Medulla oblongata (tissue), 1 donor: ENCODE measurements around the gene WDR18.

Source experiments
- DNase-seq: peaks from one replicate; pipeline ENCODE4 v3.0.0-alpha.2; 2015; ENCODE audit errors: extremely low spot score

Gene WDR18

GRCh38 chr19:964761-965694 is 19.1 kb upstream of the WDR18 start:
- DNase-seq: no peak

- no peak for DNase-seq
Measured at GRCh38 chr19:966485-967088, 17.6 kb upstream of the WDR18 start.

GRCh38 chr19:970695-971094 is 13.4 kb upstream of the WDR18 start:
- no peak for DNase-seq

GRCh38 chr19:971795-972194 is 12.3 kb upstream of the WDR18 start:
- DNase-seq: no peak

DNA sequence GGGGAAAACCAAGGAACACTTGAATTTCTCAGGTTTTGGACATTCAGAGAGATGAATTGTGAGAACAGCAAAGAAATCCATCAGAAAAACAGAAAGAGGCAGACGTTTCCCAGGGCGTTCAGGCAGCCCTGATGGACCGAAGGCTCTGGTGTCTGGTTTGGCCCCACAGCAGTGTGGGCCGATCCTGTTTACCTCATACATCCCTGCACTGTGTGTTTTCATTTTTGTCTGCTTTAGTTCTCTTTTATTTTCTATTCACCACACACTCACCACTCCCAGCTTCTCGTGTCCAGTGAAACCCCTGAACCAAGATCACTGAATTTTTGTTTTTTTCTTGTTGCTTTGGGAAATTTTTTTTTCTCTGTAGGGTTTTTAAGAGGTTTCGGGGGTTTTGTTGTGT is 11.9 kb upstream of the WDR18 start:
- no peak for DNase-seq

GRCh38 chr19:973726-974563 is 10.2 kb upstream of the WDR18 start:
- no peak for DNase-seq

DNA sequence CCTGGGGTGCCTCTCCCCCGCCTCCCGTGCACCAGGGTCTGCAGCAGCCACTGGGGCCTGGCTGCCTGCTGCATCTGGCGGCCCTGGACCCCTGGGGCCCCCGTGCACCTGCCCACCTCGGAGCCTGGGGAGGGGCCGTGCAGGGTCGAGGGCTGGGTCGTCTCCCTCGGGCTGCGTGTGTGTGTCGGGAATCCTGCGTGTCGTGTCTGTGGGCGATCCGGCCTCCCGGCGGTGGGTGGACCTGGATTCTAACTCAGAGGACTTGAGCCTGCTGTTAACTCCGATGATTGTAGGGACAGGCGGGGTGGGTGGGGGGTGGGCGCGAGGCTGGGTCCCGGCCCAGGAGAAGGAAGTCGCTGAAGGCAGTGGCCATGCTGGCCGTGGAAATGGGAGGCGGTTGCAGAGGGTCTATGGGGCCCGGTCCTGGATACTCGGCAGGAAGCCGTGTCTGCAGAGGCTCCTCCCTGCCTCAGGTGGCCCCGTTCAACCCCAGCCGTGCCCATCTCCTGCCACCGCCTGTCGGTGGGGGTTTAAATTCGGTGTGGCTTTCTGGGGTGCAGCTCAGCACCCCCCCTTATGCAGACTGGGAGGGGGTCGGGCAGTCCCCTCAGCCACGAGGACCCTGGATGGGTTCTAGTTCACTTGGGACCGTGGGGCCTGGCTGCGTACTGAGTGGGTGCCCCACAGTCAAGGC is 9.4 kb upstream of the WDR18 start:
- DNase-seq: no peak

DNA sequence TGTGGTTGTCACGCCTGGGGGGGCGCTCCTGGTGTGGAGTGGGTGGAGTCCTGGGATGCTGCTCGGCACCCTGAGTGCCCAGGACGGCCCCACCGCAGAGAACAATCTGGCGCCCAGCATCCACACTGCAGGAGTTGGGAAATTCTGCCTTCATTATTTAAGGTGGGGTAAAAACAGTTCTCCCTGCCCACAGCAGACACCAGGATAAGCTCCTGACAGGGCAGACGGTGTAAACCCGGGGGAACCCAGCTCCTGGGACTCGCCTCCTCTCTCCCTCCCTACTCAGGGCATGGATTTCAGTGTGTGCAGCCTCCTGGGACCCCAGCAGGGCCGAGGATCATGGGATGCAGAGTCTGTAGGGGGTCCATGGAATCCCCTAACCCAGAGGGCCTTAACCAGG is 7.7 kb upstream of the WDR18 start:
- no peak for DNase-seq

DNA sequence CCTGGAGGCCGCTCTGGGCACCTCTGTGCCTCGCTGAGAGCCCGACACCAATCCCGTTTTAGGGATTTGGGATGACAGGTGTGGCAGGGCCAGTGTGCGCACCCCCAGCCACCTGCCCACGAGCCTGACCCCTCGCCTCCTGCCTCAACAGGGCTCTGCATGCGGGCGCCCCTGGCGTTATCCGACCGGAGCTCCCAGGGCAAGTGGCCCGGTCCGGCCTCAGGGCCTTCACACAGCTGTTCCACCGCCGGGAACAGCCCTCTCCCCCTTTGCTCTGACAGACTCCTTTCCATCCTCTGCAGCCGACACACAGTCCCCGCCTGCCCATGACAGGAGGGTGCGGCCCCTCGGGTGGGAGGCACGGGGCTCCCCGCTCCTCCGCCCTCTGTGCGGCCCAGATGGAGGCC is 7.1 kb upstream of the WDR18 start:
- DNase-seq: no peak

GRCh38 chr19:979318-979741 is 4.8 kb upstream of the WDR18 start:
- no peak for DNase-seq

DNA sequence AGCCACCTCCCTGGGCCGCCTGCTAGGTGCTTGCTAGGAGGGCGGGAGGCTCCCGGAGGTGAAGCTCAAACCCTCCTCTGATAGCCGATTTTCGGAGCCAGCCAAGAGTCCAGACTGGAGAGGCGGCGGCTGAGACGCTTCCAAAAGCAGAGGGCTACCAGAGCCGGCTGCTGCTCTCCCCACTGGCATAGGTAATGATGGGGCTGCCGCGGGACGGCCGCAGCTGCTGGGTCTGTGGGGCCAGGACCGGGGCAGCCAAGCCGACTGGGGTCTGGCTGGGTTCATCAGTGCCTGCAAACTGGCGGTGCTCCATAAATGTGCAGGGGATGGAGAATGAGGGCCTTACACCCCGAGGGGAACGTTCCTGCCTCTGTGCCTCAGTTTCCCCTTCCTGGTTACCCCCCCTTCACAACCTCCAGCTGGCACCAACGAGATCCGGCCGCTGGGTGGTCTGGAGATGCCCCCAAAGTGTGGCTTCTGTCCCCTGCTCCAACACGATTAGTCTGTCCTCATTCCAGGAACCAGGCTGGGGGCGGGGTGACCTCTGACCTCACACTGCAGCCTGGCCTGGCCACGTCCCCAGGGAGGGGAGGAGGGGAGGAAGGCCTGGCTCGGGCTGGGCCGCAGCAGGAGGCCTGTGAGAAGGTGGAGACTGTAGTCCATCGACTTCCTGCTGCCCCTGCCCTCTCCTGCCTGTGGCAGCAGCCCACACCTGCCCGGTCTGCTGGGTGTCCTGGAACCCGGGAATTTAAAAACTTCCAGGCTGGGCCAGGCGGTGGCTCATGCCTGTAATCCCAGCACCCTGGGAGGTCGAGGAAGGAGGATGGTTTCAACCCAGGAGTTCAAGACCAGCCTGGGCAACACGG is 3.8 kb upstream of the WDR18 start:
- DNase-seq: no peak

DNA sequence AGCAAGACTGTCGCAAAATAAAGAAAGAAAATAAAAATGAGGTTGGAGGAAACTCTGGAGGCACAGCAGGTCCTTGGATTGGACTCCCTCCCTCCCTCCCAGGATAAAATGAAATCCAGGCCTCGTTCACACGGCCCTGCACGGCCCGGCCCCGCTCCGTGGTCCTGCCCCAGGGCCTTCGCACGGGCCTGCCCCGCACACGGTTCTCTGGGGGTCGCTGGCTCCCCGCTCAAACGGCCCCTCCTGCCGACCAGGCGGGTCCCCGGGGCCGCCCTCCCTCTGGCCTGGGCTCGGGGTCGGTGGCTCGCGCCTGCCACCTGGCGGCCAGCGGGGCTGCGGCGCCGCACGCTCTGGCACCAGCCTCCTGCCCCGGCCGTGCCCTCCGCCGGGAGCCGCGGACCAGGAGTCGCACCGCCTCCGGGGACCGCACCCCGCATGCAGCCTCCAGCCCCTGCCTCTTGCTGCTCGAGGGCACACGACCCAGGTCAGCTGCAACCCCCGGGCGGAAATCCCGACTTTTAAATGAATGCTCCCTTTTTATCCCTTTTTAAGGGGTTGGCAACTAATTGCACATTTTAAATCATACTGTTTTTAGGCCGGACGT is 1.5 kb upstream of the WDR18 start:
- peak; percentile 71 for DNase-seq

DNA sequence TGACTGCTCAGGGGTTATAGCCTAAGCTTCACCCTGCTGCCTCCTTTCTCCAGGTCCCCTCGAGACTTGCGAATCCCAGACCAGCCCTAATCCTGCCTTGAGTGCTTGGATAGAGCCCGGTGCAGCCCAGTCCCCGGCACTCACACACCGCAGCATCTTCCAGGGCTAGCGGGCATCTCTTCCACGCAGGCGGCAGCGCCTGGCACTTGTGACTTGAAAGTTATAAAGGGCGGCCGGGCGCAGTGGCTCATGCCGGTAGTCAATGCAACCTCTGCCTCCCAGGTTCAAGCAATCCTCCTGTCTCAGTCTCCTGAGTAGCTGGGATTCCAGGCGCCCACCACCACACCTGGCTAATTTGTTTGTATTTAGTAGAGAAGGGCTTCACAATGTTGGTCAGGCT is 1.9 kb downstream of the WDR18 start:
- DNase-seq: no peak

- no peak for DNase-seq
Measured at GRCh38 chr19:988081-988480, 3.9 kb downstream of the WDR18 start.

DNA sequence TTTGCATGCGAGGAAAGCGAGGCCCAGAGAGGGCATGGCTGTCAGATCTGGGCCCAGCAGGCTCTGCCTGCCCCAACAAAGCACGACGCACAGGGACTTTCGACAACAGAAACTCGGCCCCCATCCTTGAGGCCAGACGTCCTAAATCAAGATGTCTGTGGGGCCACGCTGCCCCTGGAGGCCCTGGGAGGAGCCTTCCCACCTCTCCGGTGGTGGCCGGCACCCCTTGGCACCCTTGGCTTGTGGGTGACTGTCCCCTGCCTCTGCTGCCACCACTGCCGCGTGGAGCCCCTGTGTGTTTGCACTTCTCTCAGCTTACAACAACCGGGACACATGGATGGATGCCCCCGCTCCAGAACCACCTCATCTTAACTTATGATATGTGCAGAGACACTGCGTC is 4.4 kb downstream of the WDR18 start:
- DNase-seq: no peak

GRCh38 chr19:989381-990081 is 5.4 kb downstream of the WDR18 start:
- no peak for DNase-seq

GRCh38 chr19:990119-990571 is 6.0 kb downstream of the WDR18 start:
- no peak for DNase-seq

DNA sequence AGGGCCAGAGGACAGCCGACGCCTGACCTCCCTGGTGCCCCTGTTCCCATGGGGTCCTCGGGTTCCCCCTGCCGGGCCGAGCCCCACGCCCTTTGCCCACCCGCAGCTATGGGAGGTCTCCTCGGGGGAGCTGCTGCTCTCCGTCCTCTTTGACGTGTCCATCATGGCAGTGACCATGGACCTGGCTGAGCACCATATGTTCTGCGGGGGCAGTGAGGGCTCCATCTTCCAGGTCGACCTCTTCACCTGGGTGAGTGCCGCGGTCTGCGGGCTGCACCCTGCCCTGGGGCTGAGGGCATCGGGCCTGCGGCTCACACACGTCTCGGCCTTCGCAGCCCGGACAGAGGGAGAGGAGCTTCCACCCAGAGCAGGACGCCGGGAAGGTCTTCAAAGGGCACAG is 6.6 kb downstream of the WDR18 start:
- DNase-seq: no peak

DNA sequence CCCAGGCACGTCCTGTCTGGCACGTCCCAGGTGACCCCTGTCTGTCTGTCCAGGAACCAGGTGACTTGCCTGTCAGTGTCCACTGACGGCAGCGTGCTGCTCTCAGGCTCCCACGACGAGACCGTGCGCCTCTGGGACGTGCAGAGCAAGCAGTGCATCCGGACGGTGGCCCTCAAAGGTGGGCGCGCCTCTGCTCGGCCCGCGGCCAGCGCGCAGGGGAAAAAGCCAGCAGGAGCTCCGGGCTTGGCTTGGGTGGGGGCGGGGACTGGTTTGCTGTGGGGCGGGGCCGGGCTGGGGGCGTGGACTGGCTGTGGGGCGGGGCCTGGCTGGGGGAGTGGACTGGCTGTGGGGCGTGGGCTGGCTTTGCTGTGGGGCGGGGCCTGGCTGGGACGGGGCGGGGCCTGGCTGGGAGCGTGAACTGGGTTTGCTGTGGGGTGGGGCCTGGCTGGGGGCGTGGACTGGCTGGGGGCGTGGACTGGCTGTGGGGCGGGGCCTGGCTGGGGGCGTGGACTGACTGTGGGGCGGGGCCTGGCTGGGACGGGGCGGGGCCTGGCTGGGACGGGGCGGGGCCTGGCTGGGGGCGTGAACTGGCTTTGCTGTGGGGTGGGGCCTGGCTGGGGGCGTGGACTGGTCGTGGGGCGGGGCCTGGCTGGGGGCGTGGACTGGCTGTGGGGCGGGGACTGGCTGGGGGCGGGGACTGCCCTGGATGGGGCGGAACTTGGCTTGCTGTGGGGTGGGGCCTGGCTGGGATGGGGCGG is 7.2 kb downstream of the WDR18 start:
- no peak for DNase-seq
